GM19099 (cell line): ENCODE results near the gene CLTCL1.
A peak's percentile ranks its signal among the peaks of the same experiment; 100 is the strongest.

ENCODE experiments used
- POLR2A ChIP-seq: IDR thresholded peaks from 3 replicates; pipeline ENCODE4 v1.6.1; 2011; ENCODE audit warnings: low read depth; ENCODE audit not compliant: insufficient read length; ENCODE audit errors: extremely low read depth

Gene CLTCL1

DNA sequence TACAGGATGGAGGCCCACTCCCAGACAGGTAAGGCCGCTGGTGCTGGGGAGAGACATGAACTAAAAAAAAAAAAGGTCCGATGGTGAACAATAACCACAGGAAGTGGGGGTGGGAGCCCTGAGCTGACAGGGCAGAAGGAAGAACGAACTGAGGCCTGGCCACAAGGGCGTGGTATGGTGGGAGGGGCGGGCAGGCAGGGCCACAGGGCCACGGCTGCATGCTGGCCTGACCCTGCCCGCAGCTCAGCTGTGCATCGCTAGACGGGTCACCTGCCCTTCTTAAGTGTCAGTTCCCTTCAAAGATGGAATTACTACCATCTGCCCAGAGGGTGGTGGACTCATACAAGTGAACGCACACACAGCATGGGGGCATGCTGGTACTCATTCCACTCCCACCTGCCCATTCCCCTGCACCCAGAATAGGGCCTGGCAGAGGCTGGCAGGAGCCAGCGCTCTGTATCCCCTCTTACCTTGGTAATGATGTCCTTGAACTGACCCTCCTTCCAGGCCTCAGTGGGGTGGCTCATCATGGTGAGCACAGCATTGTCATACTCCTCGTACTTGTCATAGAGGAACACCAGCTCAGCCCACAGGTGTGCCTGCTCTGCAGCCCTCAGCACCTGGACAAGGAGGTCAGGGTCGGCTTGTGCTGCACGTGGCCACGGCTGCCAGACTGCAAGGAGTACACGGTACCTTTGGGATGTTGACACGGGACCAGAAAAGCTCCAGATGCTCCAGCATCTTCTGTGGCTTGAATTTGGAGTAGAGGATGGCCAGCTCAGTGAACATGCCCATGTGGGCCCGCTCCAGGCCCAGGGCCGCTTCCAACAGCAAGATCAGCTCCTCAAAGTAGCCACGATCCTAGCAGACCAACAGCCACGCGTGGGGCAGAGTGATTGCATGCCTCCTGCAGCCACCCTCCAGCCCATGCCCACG is 95.5 kb downstream of the CLTCL1 start:
- no peak for TF ChIP-seq POLR2A

DNA sequence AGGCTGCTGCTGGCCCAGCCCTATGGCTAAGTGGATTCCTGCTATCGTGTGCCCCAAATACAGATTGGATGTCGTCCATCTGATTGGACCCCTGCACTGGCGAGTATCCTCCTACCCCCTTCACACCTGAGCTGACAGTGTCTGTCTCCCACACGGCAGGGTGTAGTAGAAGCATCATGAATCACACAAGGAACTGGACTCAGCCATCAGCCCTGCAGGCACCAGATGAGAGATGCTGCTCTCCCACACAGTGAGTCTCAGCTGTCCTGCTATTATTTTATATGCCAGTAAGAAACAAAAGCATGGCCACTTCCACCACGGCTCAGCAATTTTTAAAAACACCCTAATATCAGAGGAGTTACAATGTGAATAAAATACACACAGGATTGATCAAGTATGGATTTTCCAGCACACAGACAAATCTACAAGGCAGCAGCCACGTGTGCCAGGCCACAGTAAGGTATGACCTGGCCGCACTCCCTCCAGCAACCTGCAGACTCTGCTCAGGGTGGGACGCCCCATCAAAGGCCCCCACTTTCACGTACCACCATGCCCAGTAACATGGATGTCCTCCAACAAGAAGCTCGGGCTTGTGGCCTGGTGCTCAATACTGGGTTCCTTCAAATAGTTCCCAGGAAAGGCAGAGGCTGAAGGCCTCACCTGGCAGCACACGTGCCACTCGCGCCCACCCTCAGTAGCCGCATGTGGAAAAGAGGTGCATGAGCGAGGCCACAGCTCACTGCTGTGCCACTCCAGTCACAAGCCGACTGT is 96.6 kb downstream of the CLTCL1 start:
- TF ChIP-seq POLR2A, result no peak

DNA sequence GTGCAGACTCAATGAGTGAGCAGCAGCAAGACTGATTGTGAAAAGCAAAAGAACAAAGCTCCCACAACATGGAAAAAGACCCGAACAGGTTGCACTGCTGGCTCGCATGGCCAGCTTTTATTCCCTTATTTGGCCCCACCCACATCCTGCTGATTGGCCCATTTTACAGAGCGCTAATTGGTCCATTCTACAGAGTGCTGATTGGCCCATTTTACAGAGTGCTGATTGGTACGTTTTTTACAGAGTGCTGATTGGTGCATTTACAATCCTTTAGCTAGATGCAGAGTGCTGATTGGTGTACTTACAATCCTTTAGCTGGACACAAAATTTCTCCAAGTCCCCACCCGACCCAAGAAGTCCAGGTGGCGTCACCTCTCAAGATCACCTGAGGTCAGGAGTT is 97.6 kb downstream of the CLTCL1 start:
- no peak for TF ChIP-seq POLR2A

DNA sequence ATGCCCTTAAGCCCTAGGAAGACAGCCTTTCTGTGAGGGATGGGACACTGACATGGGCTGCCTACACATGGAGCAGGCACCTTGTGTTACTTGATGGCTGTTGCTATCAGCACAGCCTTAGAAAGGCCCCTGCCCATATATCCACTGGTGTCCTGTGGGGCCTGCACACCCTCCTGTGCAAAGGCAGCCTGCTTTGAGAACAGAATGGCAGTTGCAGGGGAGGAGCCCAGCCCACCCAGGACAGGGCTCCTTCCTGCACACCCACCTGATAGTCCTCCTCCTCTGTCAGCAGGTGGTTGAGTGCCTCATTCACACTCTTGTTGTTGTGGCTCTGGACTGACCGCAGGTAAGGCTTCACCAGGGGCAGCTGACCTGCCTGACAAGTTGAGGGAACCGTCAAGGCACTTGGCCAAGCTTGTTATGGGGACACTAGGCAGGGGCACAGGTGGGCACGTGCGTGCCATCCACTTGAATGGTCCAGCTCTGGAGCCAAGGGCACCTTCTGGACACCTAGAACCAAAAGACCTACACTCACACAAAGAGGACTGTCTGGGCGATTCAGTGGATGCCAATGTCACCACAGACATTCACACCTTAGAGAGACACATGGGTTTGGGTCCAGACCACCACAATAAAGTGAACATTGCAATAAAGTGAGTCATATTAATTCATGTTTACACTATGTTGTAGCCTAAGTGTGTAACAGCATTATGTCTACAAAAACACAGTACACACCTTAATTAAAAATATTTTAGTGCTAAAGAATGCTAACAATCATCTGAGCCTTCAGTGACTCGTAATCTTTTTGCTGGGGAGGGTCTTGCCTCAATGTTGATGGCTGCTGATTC is 103.6 kb downstream of the CLTCL1 start:
- no peak for TF ChIP-seq POLR2A

DNA sequence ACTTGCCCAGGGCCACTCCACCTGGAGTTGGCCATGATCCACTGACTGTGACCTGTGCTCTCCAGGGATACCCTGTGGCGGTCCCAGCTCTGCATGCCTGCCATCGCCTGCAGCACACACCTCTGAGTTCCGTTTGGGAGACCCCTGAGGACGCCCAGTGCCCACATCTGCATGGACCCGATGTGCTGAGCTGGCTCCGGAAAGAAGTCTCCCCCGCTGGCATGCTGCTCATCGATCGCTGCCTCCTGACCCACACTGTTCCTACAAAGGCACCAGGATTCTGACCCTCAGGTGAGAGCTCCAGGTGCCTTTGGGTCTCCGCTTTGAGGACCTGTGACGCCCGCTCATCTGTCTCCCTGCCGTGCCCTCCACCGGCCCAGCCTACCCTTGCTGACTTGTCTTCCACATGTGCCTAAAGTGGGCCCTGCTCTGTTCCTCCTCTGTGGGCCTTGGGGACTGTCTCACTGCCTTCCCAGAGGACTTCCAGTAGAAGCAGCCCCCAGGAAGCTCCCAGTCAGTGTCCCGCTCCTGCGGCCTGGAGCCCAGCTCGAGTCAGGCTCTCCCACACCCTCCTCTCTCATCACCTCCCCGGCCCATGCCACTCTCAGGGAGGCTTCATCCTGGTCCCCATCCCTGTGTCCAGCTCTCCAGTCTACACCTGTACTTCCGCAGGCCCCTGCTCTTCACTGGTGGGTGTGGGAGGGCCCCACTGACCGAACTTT is 107.1 kb downstream of the CLTCL1 start:
- TF ChIP-seq POLR2A, result no peak

DNA sequence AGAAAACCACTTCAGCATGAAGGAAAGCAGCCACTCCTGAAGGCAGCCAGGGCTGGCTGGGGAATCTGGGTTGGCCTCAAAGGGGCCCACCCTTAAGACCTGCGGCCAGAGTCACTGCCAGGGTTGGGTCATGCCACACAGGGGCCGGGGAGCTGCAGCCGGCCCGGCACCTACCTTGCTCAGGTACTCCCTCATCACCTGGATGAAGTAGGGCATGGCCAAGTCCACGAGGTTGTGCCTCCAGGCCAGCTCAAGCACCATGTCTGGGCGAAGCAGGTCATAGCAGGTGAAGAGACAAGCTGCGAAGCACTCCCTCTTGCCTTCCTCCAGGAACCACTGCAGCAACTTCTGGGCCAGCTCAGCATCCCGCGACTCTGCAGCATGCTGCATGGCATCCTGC is 108.3 kb downstream of the CLTCL1 start:
- TF ChIP-seq POLR2A, result no peak

DNA sequence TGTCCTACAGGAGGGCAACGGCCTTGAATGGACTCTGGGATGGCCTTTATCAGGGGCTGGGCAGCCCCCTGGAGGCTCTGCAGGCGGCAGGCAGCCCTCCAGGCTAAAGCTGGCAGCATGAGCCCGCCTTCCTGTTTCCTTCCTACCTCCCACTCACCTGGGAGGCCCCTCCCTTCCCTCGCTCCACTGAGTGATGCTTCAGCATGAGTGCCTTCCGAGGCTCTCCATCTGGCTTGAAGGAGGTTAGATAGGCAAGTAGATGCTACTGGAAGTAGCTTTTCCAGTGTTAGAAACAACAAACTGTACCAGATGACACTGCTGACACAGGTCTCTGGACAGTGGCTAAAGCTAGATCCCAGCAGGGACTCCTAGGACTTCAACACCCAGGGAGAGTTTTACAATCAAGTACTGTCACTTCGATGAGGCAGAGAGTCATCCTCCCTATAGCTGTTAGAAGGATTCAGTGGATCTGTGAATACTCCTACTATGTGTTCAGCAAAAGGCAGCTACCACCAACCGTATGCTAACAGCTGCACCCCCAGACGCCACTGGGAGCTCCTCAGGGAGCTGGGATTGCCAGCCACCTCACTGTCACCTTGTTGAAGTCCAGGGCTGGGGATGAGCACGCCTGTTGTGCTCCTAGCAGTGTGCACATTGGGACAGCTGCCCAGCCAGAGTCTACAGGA is 108.9 kb downstream of the CLTCL1 start:
- TF ChIP-seq POLR2A, result no peak

DNA sequence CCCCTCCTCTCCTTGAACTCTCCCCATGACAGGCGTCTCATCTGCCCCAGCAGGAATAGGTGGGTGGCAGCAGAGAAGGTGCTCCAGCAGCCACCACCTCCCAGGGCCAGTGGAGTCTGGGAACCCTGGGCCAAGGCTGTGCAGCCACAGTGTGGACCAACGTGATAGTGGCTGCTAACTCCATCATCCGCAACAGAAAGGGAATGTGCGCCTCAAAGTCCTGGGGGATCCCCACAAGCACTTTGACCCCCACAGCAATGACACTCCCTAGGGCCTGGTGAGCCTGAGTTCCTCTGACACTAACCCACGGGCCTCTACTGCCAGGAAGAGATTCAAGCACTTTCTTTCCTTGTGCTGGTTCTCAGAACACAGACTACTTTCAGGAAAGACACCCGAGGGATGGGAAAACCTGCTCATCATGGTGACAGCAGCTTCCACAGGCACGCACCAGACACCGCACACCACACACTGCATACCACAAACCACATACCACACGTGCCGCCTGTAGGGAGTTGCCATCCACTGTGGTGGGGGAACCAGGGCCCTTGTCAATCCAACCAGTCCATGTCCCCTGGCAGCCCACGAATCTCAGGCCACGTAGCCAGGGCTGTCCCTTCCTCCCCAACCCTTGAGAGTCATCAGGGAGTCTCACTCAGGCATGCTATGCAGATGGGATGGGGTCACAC is 109.6 kb downstream of the CLTCL1 start:
- no peak for TF ChIP-seq POLR2A

DNA sequence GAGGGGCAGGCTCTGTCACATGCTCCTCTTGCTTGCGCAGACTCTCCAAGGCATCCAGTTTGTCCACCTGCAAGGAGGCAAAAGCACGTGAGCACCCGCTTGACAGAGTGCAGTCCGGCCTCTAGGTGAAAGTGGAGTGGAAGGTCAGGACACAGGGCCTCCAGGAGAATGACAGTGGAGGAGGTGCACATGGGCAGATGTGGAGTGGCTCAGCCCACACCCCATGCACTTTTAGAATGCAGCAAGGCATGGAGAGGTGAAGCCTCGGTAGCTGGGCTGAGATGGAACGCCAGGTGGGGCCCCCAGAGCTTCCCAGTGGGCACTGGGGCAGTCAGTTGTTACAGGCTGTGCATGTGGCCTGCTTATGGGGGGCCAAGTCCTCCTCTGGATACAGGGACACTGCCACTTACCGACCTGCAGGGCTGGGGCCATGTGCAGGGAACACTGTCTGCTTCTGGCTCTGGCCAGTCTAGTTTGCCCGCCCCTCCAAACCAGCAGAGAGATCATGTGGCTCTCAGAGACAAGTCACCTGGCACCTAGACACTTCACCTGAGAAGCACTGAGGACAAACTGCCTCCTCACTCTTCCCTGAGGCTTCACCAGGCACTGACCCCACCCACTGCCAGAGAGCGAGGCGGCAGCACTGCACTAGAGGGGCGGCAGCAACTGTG is 110.6 kb downstream of the CLTCL1 start:
- TF ChIP-seq POLR2A, result no peak

DNA sequence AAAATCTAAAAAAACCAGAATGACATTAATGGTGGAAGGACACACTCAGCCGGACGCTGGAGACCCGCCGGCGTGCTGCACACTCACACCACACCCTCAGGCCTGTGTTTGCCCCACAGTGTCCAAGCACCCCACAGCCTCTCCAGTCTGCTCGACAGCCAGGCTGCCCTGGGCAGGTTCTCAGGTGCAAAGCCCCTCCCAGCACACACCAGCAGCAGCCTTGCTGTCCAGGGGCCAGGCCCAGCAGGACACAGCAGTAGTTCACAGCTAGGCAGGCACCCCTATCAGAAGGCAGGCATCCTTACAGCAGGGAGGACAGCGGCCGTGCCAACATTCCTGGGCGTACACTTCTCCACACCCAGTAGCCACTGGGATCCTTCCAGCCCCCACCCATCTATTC is 111.3 kb downstream of the CLTCL1 start:
- TF ChIP-seq POLR2A, result no peak

DNA sequence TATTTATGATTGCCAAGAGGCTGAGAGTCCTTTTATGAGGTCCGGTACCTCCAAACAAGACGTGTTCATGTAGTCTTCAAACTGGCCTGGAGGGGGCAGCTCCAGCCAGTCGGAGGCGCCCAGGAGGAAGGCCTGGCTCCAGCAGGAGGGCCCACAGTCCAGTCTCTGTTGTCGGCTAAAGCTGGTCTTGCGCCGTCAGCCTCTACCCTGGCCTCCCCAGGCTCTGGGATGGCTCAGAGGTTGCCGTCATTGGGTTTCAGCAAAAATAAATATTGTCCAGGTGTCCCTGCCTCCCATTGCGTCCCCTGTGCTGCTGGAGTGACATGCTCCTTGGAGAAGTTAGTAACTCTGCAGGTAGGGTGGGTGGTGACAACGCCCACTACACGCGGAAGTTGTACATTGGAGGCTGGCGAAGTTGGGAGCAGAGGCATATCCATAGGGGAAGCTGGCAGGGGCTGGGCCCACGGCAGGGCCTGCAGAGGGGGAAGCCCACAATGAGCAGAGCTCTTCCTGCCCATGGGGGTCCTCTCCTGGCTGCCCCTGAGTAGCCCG is 111.9 kb downstream of the CLTCL1 start:
- TF ChIP-seq POLR2A, result no peak

DNA sequence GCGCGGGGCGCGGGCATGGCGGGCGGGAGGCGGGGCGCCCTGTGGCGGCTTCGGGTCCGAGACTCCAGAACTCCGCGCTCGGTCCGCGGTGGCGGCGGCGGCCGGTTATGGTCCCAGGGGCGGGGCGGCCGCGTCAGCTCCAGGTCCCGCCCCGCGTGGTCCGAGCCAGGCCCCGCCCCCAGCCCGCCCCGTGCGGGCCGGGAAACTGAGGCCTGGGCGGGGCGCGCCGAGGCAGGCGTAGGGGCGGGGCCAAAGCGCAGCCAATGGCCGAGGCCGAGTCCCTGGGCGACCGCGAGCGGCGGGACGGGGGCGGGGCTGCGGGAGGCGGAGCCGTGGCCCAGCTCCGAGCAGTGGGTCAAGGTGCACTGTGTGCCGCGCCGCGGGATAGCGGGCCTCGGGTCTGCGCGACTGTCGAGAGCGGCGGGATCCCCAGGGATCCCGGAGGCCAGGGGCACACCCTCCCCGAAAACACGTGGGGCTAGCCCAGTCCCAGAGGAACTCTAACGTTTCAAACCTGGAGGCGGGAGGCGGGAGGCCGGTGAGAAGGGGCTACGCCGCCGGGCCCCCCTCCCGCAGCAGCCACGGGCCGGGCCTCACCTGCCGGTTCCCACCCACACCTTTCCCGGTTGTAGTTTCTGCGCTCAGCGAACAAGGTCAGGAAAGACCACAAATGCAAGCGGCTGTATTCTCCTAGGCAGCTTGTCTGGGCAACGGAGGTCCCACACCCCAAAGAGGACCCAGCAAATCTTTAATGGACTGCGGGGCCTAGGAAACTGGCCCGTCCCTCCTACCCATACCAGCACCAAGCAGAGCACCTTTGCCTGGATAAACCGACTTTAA is 112.6 kb downstream of the CLTCL1 start, which contains the start of gene SLC25A1:
TSS of gene SLC25A1 (minus strand) at position 80 of the 840 bp plus-strand sequence. CDS start at position 17, 63 bp downstream.
- TF ChIP-seq POLR2A, result peak; percentile 60
